Skeletal muscle tissue (tissue), 4 donors: ENCODE measurements around the gene ILK. TPM values are rescaled to one million over a fixed set of nuclear protein-coding genes. Genes with fewer than 3 reads are reported as not detected.

Experiments used
- H3K27ac ChIP-seq: one replicate; pipeline ENCODE4 v1.7.0; 2013; ENCODE audit warnings: mild to moderate bottlenecking, low read depth, low read length, inconsistent platforms
- H3K27me3 ChIP-seq, 3 donors: one replicate each; pipeline ENCODE4 v1.7.0; 2013; ENCODE audit warnings: low read length in 3 of 3; ENCODE audit not compliant: control insufficient read depth in 3 of 3, insufficient read depth in 3 of 3
- H3K36me3 ChIP-seq, 3 donors: one replicate each; pipeline ENCODE4 v1.7.0; 2013; ENCODE audit warnings: low read length in 3 of 3; ENCODE audit not compliant: control insufficient read depth in 3 of 3, insufficient read depth in 3 of 3
- H3K4me1 ChIP-seq, 3 donors: one replicate each; pipeline ENCODE4 v1.7.0; 2013; ENCODE audit warnings: low read length in 3 of 3, mild to moderate bottlenecking in 3 of 3; ENCODE audit not compliant: control insufficient read depth in 3 of 3, insufficient read depth in 3 of 3
- H3K4me3 ChIP-seq, 3 donors: one replicate each; pipeline ENCODE4 v1.7.0; 2013; ENCODE audit warnings: low read length in 3 of 3
- H3K9ac ChIP-seq, 3 donors: one replicate each; pipeline ENCODE4 v1.7.0; 2013; ENCODE audit warnings: low read length in 3 of 3, mild to moderate bottlenecking in 3 of 3, moderate library complexity in 2 of 3, low read depth in 1 of 3
- H3K9me3 ChIP-seq, 3 donors: one replicate each; pipeline ENCODE4 v1.7.0; 2013; ENCODE audit warnings: low read length in 3 of 3; ENCODE audit not compliant: control insufficient read depth in 3 of 3
- total RNA-seq: library from RNA; depleted of rRNA; stranded (reverse); fragments of >200 nt; gene quantifications from one replicate; pipeline ENCODE4 v1.2.3, GENCODE V29; 2014
- donor health status: Osteomylitis.

The ILK gene
- total RNA-seq, 1 donor from 2014 or later, result 106 TPM

DNA sequence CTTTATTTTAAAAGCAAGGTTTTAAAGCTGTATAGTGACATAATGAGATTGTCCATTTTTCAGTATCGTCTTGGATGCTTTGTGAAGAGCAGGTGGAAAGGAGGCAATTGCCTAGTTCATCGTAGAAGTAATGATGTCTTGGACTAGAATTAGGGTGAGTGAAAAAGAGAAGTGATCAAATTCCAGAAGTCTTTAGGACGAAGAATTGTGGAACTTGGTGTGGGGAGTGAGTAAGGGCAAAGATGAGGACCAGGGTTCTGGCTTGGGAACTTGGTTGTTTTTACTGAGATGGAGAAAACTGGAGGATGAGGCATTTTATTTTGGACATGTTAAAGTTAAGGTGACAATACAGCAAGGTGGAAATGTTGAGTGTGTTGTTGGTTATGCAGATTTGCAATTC is 1.2 kb downstream of the ILK start:
- peaks cover 51 to 75% (median 55%) of the 10 kb centered on the region in 3 donors for H3K4me1 ChIP-seq
- peak overlapping the region; percentile 95 for H3K27ac ChIP-seq
- peak overlapping the region; percentile 93 to 97 (median 95) for H3K4me3 ChIP-seq
- peaks cover 40 to 46% (median 43%) of the 10 kb centered on the region in 3 donors for H3K36me3 ChIP-seq
- H3K27me3 ChIP-seq, result no peaks in the 10 kb centered on the region
- peak overlapping the region; percentile 95 to 98 (median 97) for H3K9ac ChIP-seq
- H3K9me3 ChIP-seq, result no peaks in the 10 kb centered on the region

GRCh38 chr11:6606471-6607189 is 3.1 kb downstream of the ILK start:
- Histone ChIP-seq H3K9ac (peak overlapping the region; percentile 71 to 73 (median 72)), H3K4me3 (peak overlapping the region; percentile 50 to 61 (median 57)), H3K27ac (peak overlapping the region; percentile 96), H3K27me3 (no peaks in the 10 kb centered on the region), H3K36me3 (peaks cover 39 to 45% (median 41%) of the 10 kb centered on the region in 3 donors), H3K9me3 (no peaks in the 10 kb centered on the region), H3K4me1 (peaks cover 50 to 81% (median 64%) of the 10 kb centered on the region in 3 donors)

DNA sequence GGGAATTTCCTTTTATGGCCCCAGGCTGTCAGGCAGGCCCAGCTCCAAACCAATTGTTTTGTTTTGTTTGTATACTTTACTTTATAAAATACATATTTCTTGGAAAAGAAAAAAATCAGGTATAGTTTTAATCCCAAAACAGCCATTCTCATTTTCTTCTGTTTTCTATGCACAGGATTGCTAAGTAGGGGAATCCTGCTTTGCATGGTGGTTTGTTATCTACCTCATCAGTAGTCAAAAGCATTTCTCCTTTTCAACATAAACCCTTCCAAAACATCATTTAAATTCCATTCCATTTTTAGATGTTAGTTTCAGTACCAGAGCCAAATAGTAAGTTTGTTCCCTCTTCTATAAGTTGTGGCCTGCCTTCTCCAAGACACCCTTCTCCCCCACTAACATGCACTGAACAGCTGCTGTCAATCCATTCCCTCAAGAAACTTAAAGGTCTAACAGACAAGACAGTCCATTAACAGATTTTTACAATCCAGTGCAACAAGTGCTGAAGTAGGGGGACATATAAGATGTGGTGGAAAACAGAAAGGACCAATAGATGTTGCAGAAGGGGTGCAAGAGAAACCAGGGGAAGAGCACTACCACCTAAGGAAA is 3.7 kb downstream of the ILK start:
- Histone ChIP-seq H3K27ac (peak overlapping the region; percentile 96), H3K27me3 (no peaks in the 10 kb centered on the region), H3K9me3 (no peaks in the 10 kb centered on the region), H3K36me3 (peaks cover 39 to 43% (median 40%) of the 10 kb centered on the region in 3 donors), H3K4me1 (peaks cover 44 to 76% (median 59%) of the 10 kb centered on the region in 3 donors), H3K9ac (peak overlapping the region; percentile 47 to 71 (median 67)), H3K4me3 (peak overlapping the region; percentile 30 to 50 (median 33))

DNA sequence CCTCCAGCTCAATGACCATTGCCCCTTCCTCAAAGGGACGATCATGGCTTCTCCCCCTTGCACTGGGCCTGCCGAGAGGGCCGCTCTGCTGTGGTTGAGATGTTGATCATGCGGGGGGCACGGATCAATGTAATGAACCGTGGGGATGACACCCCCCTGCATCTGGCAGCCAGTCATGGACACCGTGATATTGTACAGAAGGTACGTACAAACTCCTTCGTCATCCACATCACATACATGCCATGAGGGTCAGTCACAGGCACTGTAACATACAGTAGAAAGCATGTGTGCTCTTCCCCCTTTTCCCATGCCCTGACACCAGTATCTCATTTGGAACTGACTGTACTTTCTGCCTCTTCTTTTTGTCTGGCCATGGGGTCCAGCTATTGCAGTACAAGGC is 4.4 kb downstream of the ILK start:
- Histone ChIP-seq H3K4me3 (no peak overlapping the region), H3K9ac (peak overlapping the region in 1 of 3 donors; percentile 18), H3K27ac (peak overlapping the region; percentile 96), H3K36me3 (peaks cover 39 to 43% (median 40%) of the 10 kb centered on the region in 3 donors), H3K9me3 (no peaks in the 10 kb centered on the region), H3K4me1 (peaks cover 46 to 78% (median 57%) of the 10 kb centered on the region in 3 donors), H3K27me3 (no peaks in the 10 kb centered on the region)

GRCh38 chr11:6608726-6609501 is 5.3 kb downstream of the ILK start:
- H3K9me3 ChIP-seq, result no peaks in the 10 kb centered on the region
- no peaks in the 10 kb centered on the region for H3K27me3 ChIP-seq
- H3K4me3 ChIP-seq, result no peak overlapping the region
- peaks cover 49 to 79% (median 61%) of the 10 kb centered on the region in 3 donors for H3K4me1 ChIP-seq
- peaks cover 40 to 44% (median 40%) of the 10 kb centered on the region in 3 donors for H3K36me3 ChIP-seq
- no peak overlapping the region for H3K9ac ChIP-seq
- H3K27ac ChIP-seq, result peak overlapping the region; percentile 96

DNA sequence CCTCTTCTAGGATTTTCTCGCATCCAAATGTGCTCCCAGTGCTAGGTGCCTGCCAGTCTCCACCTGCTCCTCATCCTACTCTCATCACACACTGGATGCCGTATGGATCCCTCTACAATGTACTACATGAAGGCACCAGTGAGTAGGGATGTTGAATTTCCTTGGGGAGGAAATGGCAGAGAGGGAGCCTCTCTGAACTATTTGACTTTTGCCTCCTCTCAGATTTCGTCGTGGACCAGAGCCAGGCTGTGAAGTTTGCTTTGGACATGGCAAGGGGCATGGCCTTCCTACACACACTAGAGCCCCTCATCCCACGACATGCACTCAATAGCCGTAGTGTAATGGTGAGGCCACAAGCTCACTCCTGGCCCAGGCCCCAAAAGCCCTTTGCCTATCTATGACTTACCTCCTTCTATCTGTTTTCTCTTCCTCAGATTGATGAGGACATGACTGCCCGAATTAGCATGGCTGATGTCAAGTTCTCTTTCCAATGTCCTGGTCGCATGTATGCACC is 6.0 kb downstream of the ILK start:
- H3K4me1 ChIP-seq, result peaks cover 46 to 72% (median 60%) of the 10 kb centered on the region in 3 donors
- no peak overlapping the region for H3K9ac ChIP-seq
- H3K4me3 ChIP-seq, result no peak overlapping the region
- peaks cover 42 to 50% (median 46%) of the 10 kb centered on the region in 3 donors for H3K36me3 ChIP-seq
- H3K9me3 ChIP-seq, result no peaks in the 10 kb centered on the region
- H3K27me3 ChIP-seq, result no peaks in the 10 kb centered on the region
- no peak overlapping the region for H3K27ac ChIP-seq

GRCh38 chr11:6610591-6610990 is 7.0 kb downstream of the ILK start:
- no peak overlapping the region for H3K9ac ChIP-seq
- H3K27ac ChIP-seq, result peak overlapping the region; percentile 82

GRCh38 chr11:6611092-6611962 is 7.8 kb downstream of the ILK start:
- peak overlapping the region; percentile 82 for H3K27ac ChIP-seq
- H3K4me3 ChIP-seq, result peak overlapping the region; percentile 66 to 93 (median 73)
- peak overlapping the region; percentile 73 to 98 (median 84) for H3K9ac ChIP-seq
- no peaks in the 10 kb centered on the region for H3K9me3 ChIP-seq
- H3K36me3 ChIP-seq, result peaks cover 59 to 68% (median 63%) of the 10 kb centered on the region in 3 donors
- no peaks in the 10 kb centered on the region for H3K27me3 ChIP-seq
- H3K4me1 ChIP-seq, result peaks cover 31 to 55% (median 44%) of the 10 kb centered on the region in 3 donors

More at GRCh38 chr11:6610591-6610990, 7.0 kb downstream of the ILK start:
- Histone ChIP-seq H3K4me1 (peaks cover 36 to 63% (median 50%) of the 10 kb centered on the region in 3 donors), H3K9me3 (no peaks in the 10 kb centered on the region), H3K27me3 (no peaks in the 10 kb centered on the region), H3K4me3 (no peak overlapping the region), H3K36me3 (peaks cover 52 to 61% (median 57%) of the 10 kb centered on the region in 3 donors)

DNA sequence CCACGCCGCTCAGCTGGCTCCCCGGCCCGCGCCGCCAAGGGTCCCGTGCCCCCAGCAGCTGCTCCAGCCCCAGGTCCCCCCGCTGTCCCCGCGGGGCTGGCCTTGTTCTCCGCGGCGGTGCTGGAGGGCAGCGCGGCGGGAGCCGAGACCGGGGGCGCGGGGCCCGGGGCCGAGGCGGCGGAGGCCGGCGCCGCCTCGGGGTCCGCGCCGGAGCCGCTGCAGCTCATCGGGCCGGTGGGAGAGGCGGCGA is 8.3 kb downstream of the ILK start:
- H3K4me1 ChIP-seq, result peaks cover 25 to 50% (median 38%) of the 10 kb centered on the region in 3 donors

More for the DNA sequence above, 8.3 kb downstream of the ILK start:
- Histone ChIP-seq H3K27ac (peak overlapping the region; percentile 90), H3K36me3 (peaks cover 64 to 72% (median 67%) of the 10 kb centered on the region in 3 donors), H3K9me3 (no peaks in the 10 kb centered on the region), H3K4me3 (peak overlapping the region; percentile 66 to 93 (median 73)), H3K9ac (peak overlapping the region; percentile 73 to 98 (median 84)), H3K27me3 (no peaks in the 10 kb centered on the region)
